Suprapubic skin (tissue), 4 donors: ENCODE measurements around the gene UPF2. TPM values are rescaled to one million over a fixed set of nuclear protein-coding genes. Genes with fewer than 3 reads are reported as not detected.
"Not testable (repeated sequence)": the region's sequence is repeated elsewhere in the genome, so short reads cannot be mapped to it uniquely, and the experiment has no call there.

Experiments used
- DNase-seq, 2 donors: peaks; one replicate each; pipeline ENCODE4 v3.0.0-alpha.2; 2019; ENCODE audit warnings: low spot score in 2 of 2
- H3K27ac ChIP-seq: fragments of 200-600 bp; sonication (generic); one replicate; pipeline ENCODE4 v1.5.1; 2019
- H3K27me3 ChIP-seq: fragments of 200-600 bp; sonication (generic); one replicate; pipeline ENCODE4 v1.5.1; 2019
- H3K36me3 ChIP-seq: fragments of 200-600 bp; sonication (generic); one replicate; pipeline ENCODE4 v1.5.1; 2019
- H3K4me1 ChIP-seq: fragments of 200-600 bp; sonication (generic); one replicate; pipeline ENCODE4 v1.5.1; 2019
- H3K4me3 ChIP-seq: fragments of 200-600 bp; sonication (generic); one replicate; pipeline ENCODE4 v1.5.1; 2019; ENCODE audit warnings: mild to moderate bottlenecking
- H3K9me3 ChIP-seq: fragments of 200-600 bp; sonication (generic); one replicate; pipeline ENCODE4 v1.5.1; 2019
- EP300 ChIP-seq: sonication (generic); formaldehyde crosslinking; IDR thresholded peaks from one replicate; pipeline ENCODE4 v1.6.1; 2017; ENCODE audit warnings: antibody characterized with exemption
- POLR2A ChIP-seq, 2 donors: fragments of 450-650 bp; IDR thresholded peaks; one replicate each; pipeline ENCODE4 v1.6.1; 2017; ENCODE audit warnings: antibody characterized with exemption in 2 of 2, mild to moderate bottlenecking in 2 of 2, moderate library complexity in 2 of 2
- POLR2AphosphoS5 ChIP-seq, 3 donors: sonication (generic); formaldehyde crosslinking; IDR thresholded peaks; one replicate each; pipeline ENCODE4 v1.6.1; 2017; ENCODE audit warnings: antibody characterized with exemption in 3 of 3
- WGBS: methylation state at CpG from one replicate; pipeline ENCODE4 v1.1.5; 2018; 5-methylcytosine and 5-hydroxymethylcytosine counted together
- total RNA-seq, 4 donors: library from RNA; depleted of rRNA; stranded (reverse); fragments of >200 nt; gene quantifications; one replicate each; pipeline ENCODE4 v1.1.0, GENCODE V29; 2016
- TF ChIP-seq, protein P1 (sequence below), 2 donors: fragments of 200-600 bp in 1 of 2; fragments of 450-650 bp in 1 of 2; sonication (generic) in 1 of 2; IDR thresholded peaks; one replicate each; pipeline ENCODE4 v1.5.1; 2016 to 2019; ENCODE audit warnings: antibody characterized with exemption in 2 of 2, mild to moderate bottlenecking in 1 of 2, moderate library complexity in 1 of 2

The UPF2 gene
- total RNA-seq, 4 donors from 2014 or later = 15.6 to 31.9 (median 16.1) TPM

DNA sequence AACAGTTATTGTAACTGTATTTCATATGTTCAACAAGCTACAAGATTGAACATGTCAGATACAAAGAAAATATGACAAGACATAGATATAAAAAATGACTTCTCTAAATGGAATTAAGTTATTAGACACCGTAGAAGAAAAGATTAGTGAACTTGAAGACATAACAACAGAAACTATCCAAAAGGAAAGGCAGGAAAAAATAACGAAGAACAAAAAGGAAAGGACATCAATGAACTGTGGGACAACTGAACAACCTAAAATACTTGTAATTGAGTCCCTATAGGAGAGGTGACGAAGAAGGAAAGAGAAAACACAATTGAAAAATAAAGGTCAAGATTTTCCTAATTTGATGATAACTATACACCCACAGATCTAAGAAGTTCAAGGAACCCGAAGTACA, 32.3 kb downstream of the UPF2 start:
- H3K27ac ChIP-seq = no peak overlapping the region
- peaks cover 53% of the 10 kb centered on the region for H3K36me3 ChIP-seq
- no peaks in the 10 kb centered on the region for H3K9me3 ChIP-seq
- H3K4me3 ChIP-seq = no peak overlapping the region
- DNase-seq = no peak
- H3K27me3 ChIP-seq = no peaks in the 10 kb centered on the region
- 96% methylated on average over 4 of the region's 4 CpGs for WGBS
- H3K4me1 ChIP-seq = no peaks in the 10 kb centered on the region
- no peak for TF ChIP-seq POLR2AphosphoS5 (IDR thresholded peaks at IDR 0.05)
- TF ChIP-seq POLR2A (IDR thresholded peaks at IDR 0.05) = no peak
- no peak for TF ChIP-seq EP300
- TF ChIP-seq, protein P1, sequence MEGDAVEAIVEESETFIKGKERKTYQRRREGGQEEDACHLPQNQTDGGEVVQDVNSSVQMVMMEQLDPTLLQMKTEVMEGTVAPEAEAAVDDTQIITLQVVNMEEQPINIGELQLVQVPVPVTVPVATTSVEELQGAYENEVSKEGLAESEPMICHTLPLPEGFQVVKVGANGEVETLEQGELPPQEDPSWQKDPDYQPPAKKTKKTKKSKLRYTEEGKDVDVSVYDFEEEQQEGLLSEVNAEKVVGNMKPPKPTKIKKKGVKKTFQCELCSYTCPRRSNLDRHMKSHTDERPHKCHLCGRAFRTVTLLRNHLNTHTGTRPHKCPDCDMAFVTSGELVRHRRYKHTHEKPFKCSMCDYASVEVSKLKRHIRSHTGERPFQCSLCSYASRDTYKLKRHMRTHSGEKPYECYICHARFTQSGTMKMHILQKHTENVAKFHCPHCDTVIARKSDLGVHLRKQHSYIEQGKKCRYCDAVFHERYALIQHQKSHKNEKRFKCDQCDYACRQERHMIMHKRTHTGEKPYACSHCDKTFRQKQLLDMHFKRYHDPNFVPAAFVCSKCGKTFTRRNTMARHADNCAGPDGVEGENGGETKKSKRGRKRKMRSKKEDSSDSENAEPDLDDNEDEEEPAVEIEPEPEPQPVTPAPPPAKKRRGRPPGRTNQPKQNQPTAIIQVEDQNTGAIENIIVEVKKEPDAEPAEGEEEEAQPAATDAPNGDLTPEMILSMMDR (IDR thresholded peaks at IDR 0.05) = no peak

GRCh38 chr10:12008842-12009241, 33.8 kb downstream of the UPF2 start:
- H3K36me3 ChIP-seq = peaks cover 60% of the 10 kb centered on the region
- not testable (repeated sequence) for H3K27ac ChIP-seq, H3K27me3 ChIP-seq, H3K4me3 ChIP-seq, H3K4me1 ChIP-seq, DNase-seq, H3K9me3 ChIP-seq

- 91% methylated on average over 4 of the region's 4 CpGs for WGBS
- Histone ChIP-seq H3K27me3 (no peaks in the 10 kb centered on the region), H3K36me3 (peaks cover 65% of the 10 kb centered on the region), H3K4me3 (no peak overlapping the region), H3K27ac (no peak overlapping the region), H3K4me1 (no peaks in the 10 kb centered on the region), H3K9me3 (no peaks in the 10 kb centered on the region)
- no peak for DNase-seq
- no peak for TF ChIP-seq POLR2A (IDR thresholded peaks at IDR 0.05)
- no peak for TF ChIP-seq EP300
- TF ChIP-seq, protein P1 (IDR thresholded peaks at IDR 0.05) = no peak
- no peak for TF ChIP-seq POLR2AphosphoS5 (IDR thresholded peaks at IDR 0.05)
These were observed 35.9 kb downstream of the UPF2 start for GRCh38 chr10:12006671-12007070.

DNA sequence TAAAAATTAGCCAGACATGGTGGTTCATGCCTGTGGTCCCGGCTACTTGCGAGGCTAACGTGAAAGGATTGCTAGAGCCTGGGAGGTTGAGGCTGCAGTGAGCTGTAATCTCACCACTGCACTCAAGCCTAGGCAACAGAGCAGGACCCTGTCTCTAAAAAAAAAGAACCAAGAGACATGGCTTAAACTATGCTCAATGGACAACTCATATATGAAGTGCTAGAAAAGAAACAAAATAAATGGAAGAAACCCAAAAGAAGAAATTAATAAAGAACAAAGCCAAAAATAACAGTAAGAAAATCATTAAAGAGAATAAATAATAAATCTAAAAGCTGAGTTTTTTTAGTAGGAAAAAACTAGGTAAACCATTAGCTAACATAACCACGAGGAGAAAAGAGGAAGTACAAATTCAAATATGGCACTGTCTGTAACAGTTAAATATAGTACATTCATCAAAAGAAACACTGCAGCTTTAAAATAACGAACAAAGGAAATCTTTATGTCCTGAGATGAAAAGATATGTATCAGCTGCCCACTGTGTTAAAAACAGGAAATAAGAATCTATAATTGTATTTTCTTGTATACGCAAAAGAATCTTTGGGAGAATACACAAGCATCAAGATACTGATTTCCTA, 48.7 kb downstream of the UPF2 start:
- no peaks in the 10 kb centered on the region for H3K9me3 ChIP-seq
- TF ChIP-seq POLR2A (IDR thresholded peaks at IDR 0.05) (no peak), EP300 (no peak), POLR2AphosphoS5 (IDR thresholded peaks at IDR 0.05) (no peak)
- TF ChIP-seq, protein P1 (IDR thresholded peaks at IDR 0.05) = no peak
- no peak for DNase-seq
- H3K27me3 ChIP-seq = no peaks in the 10 kb centered on the region
- H3K27ac ChIP-seq = no peak overlapping the region
- 72% methylated on average over 6 of the region's 6 CpGs for WGBS
- H3K4me1 ChIP-seq = no peaks in the 10 kb centered on the region
- no peak overlapping the region for H3K4me3 ChIP-seq
- peaks cover 42% of the 10 kb centered on the region for H3K36me3 ChIP-seq

- H3K27ac ChIP-seq = no peak overlapping the region
- H3K27me3 ChIP-seq = no peaks in the 10 kb centered on the region
- no peaks in the 10 kb centered on the region for H3K9me3 ChIP-seq
- H3K4me3 ChIP-seq = no peak overlapping the region
- peaks cover 7% of the 10 kb centered on the region for H3K36me3 ChIP-seq
- no peak for DNase-seq
- H3K4me1 ChIP-seq = peaks cover 2% of the 10 kb centered on the region
- TF ChIP-seq POLR2AphosphoS5 (IDR thresholded peaks at IDR 0.05) (no peak), EP300 (no peak)
- 92% methylated on average over 1 of the region's 1 CpG for WGBS
These were observed 53.7 kb downstream of the UPF2 start for GRCh38 chr10:11988924-11989323.

- Histone ChIP-seq H3K9me3 (no peaks in the 10 kb centered on the region), H3K36me3 (peaks cover 18% of the 10 kb centered on the region), H3K4me3 (no peak overlapping the region), H3K27me3 (no peaks in the 10 kb centered on the region), H3K27ac (no peak overlapping the region), H3K4me1 (peaks cover 2% of the 10 kb centered on the region)
- TF ChIP-seq, protein P1 (IDR thresholded peaks at IDR 0.05) = peak; percentile 66 to 68
- TF ChIP-seq POLR2AphosphoS5 (IDR thresholded peaks at IDR 0.05) = no peak
- WGBS = 49% methylated on average over 7 of the region's 7 CpGs
- peak; percentile 74 to 83 for DNase-seq
These were observed 55.9 kb downstream of the UPF2 start for GRCh38 chr10:11986593-11987216.
